ENCODE data around the gene NOL4L. TPM values are rescaled to one million over a fixed set of nuclear protein-coding genes. Genes with fewer than 3 reads are reported as not detected.

The NOL4L gene
- total RNA-seq, 2 donors from 2014 or later: 39.6 to 50.7 TPM

GRCh38 chr20:32404017-32404416 is 181.1 kb downstream of the NOL4L start:
- Histone ChIP-seq H3K27ac (ENCODE audit: low read depth, low read length) (no peak overlapping the region), H3K27me3 (ENCODE audit: control insufficient read depth, insufficient read depth, low read length, poor library complexity, severe bottlenecking) (no peaks in the 10 kb centered on the region), H3K4me1 (ENCODE audit: control insufficient read depth, insufficient read depth, low read length) (no peaks in the 10 kb centered on the region), H3K9me3 (ENCODE audit: control insufficient read depth, low read length) (no peaks in the 10 kb centered on the region), H3K36me3 (ENCODE audit: control insufficient read depth, insufficient read depth, low read length) (peaks cover 25% of the 10 kb centered on the region), H3K9ac (ENCODE audit: extremely low read depth, low read length, poor library complexity, severe bottlenecking) (no peak overlapping the region), H3K4me3 (ENCODE audit: low read length) (no peak overlapping the region)
- DNase-seq: no peak
- Mint-ChIP-seq H3K4me3 (no peak overlapping the region), H3K36me3 (ENCODE audit: low read depth) (peaks cover 19% of the 10 kb centered on the region), H3K9me3 (no peaks in the 10 kb centered on the region), H3K27ac (no peak overlapping the region), H3K27me3 (ENCODE audit: insufficient read depth) (no peaks in the 10 kb centered on the region), H3K4me1 (no peaks in the 10 kb centered on the region)
- TF ChIP-seq, protein P1, sequence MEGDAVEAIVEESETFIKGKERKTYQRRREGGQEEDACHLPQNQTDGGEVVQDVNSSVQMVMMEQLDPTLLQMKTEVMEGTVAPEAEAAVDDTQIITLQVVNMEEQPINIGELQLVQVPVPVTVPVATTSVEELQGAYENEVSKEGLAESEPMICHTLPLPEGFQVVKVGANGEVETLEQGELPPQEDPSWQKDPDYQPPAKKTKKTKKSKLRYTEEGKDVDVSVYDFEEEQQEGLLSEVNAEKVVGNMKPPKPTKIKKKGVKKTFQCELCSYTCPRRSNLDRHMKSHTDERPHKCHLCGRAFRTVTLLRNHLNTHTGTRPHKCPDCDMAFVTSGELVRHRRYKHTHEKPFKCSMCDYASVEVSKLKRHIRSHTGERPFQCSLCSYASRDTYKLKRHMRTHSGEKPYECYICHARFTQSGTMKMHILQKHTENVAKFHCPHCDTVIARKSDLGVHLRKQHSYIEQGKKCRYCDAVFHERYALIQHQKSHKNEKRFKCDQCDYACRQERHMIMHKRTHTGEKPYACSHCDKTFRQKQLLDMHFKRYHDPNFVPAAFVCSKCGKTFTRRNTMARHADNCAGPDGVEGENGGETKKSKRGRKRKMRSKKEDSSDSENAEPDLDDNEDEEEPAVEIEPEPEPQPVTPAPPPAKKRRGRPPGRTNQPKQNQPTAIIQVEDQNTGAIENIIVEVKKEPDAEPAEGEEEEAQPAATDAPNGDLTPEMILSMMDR (conservative IDR thresholded peaks at IDR 0.05): no peak
- WGBS, 2 experiments (ENCODE audit: insufficient coverage in 1 of 2, insufficient read length in 1 of 2): 91% methylated on average over 2 of the region's 2 CpGs; no CpG with 5 or more reads in 1 of the 2 experiments

- Histone ChIP-seq H3K4me3 (ENCODE audit: low read length) (no peak overlapping the region), H3K9ac (ENCODE audit: extremely low read depth, low read length, poor library complexity, severe bottlenecking) (no peak overlapping the region), H3K27me3 (ENCODE audit: control insufficient read depth, insufficient read depth, low read length, poor library complexity, severe bottlenecking) (no peaks in the 10 kb centered on the region), H3K27ac (ENCODE audit: low read depth, low read length) (no peak overlapping the region), H3K9me3 (ENCODE audit: control insufficient read depth, low read length) (no peaks in the 10 kb centered on the region), H3K4me1 (ENCODE audit: control insufficient read depth, insufficient read depth, low read length) (no peaks in the 10 kb centered on the region), H3K36me3 (ENCODE audit: control insufficient read depth, insufficient read depth, low read length) (peaks cover 29% of the 10 kb centered on the region)
- no peak for DNase-seq
- Mint-ChIP-seq H3K4me1 (no peaks in the 10 kb centered on the region), H3K4me3 (no peak overlapping the region), H3K9me3 (no peaks in the 10 kb centered on the region), H3K27me3 (ENCODE audit: insufficient read depth) (no peaks in the 10 kb centered on the region), H3K36me3 (ENCODE audit: low read depth) (peaks cover 13% of the 10 kb centered on the region), H3K27ac (no peak overlapping the region)
- WGBS, 2 experiments (ENCODE audit: insufficient coverage in 1 of 2, insufficient read length in 1 of 2): 98 to 100% methylated on average over 1 of the region's 1 CpG
- TF ChIP-seq, protein P1 (conservative IDR thresholded peaks at IDR 0.05): no peak
These were observed 184.7 kb downstream of the NOL4L start for GRCh38 chr20:32400476-32400875.

GRCh38 chr20:32397567-32398084 is 187.5 kb downstream of the NOL4L start:
- DNase-seq: no peak
- no peaks in the 10 kb centered on the region for H3K4me1 ChIP-seq (ENCODE audit: control insufficient read depth, insufficient read depth, low read length)
- no peak overlapping the region for H3K4me3 ChIP-seq (ENCODE audit: low read length)
- H3K9me3 ChIP-seq (ENCODE audit: control insufficient read depth, low read length): no peaks in the 10 kb centered on the region
- peaks cover 34% of the 10 kb centered on the region for H3K36me3 ChIP-seq (ENCODE audit: control insufficient read depth, insufficient read depth, low read length)
- TF ChIP-seq, protein P1 (conservative IDR thresholded peaks at IDR 0.05): no peak
- peaks cover 30% of the 10 kb centered on the region for H3K36me3 Mint-ChIP-seq (ENCODE audit: low read depth)
- no peak overlapping the region for H3K27ac Mint-ChIP-seq
- H3K27me3 ChIP-seq (ENCODE audit: control insufficient read depth, insufficient read depth, low read length, poor library complexity, severe bottlenecking): no peaks in the 10 kb centered on the region
- H3K27me3 Mint-ChIP-seq (ENCODE audit: insufficient read depth): no peaks in the 10 kb centered on the region
- no peak overlapping the region for H3K4me3 Mint-ChIP-seq
- no peaks in the 10 kb centered on the region for H3K9me3 Mint-ChIP-seq
- H3K9ac ChIP-seq (ENCODE audit: extremely low read depth, low read length, poor library complexity, severe bottlenecking): no peak overlapping the region
- 97 to 99% methylated on average over 8 to 11 of the region's 11 CpGs for WGBS, 2 experiments (ENCODE audit: insufficient coverage in 1 of 2, insufficient read length in 1 of 2)
- no peaks in the 10 kb centered on the region for H3K4me1 Mint-ChIP-seq
- H3K27ac ChIP-seq (ENCODE audit: low read depth, low read length): no peak overlapping the region

Measured in endodermal cell (in vitro differentiated cells).